GM19238 (cell line): ENCODE measurements around the gene EVA1B.

ENCODE experiments used
- DNase-seq: peaks from one replicate; pipeline ENCODE4 v3.0.0; 2011; ENCODE audit warnings: low spot score; ENCODE audit not compliant: insufficient read length

The EVA1B gene

GRCh38 chr1:36284061-36284460 lies 39.4 kb downstream of the EVA1B start:
- no peak for DNase-seq

- DNase-seq = no peak
Measured at GRCh38 chr1:36279789-36280296, 43.6 kb downstream of the EVA1B start.

- DNase-seq = no peak
Measured at GRCh38 chr1:36279110-36279788, 44.2 kb downstream of the EVA1B start.

GRCh38 chr1:36276688-36277087 lies 46.8 kb downstream of the EVA1B start:
- no peak for DNase-seq

- no peak for DNase-seq
Measured at GRCh38 chr1:36274201-36274600, 49.2 kb downstream of the EVA1B start.

- no peak for DNase-seq
Measured at GRCh38 chr1:36273024-36273423, 50.4 kb downstream of the EVA1B start.
